Left lung (tissue), 10 donors: ENCODE measurements around the gene IFNAR2. TPM values are rescaled to one million over a fixed set of nuclear protein-coding genes. Genes with fewer than 3 reads are reported as not detected.
A peak's percentile ranks its signal among the peaks of the same experiment; 100 is the strongest.
"Not testable (repeated sequence)": the region's sequence is repeated elsewhere in the genome, so short reads cannot be mapped to it uniquely, and the experiment has no call there.

Experiments
- ATAC-seq: fragments of 200-7000 bp; cut with Tn5 transposase; one replicate; pipeline ENCODE4 v1.9.1; 2020; ENCODE audit warnings: moderate library complexity
- DNase-seq, 4 donors: peaks; one replicate each; pipeline ENCODE4 v3.0.0-alpha.2; 2013 to 2020
- H3K27ac ChIP-seq, 2 donors: fragments of 200-600 bp; sonication (generic) in 1 of 2; one replicate each; pipeline versions ENCODE4 v1.5.0 to v1.8.0; 2020 to 2021
- H3K27me3 ChIP-seq, 2 donors: fragments of 200-600 bp; sonication (generic) in 1 of 2; one replicate each; pipeline versions ENCODE4 v1.5.0 to v1.8.0; 2020 to 2021
- H3K36me3 ChIP-seq, 2 donors: fragments of 200-600 bp; sonication (generic) in 1 of 2; one replicate each; pipeline versions ENCODE4 v1.5.0 to v1.8.0; 2020 to 2021
- H3K4me1 ChIP-seq, 2 donors: fragments of 200-600 bp; one replicate each; pipeline ENCODE4 v1.8.0; 2021
- H3K4me3 ChIP-seq, 2 donors: fragments of 200-600 bp; sonication (generic) in 1 of 2; one replicate each; pipeline versions ENCODE4 v1.5.0 to v1.8.0; 2020 to 2021; ENCODE audit warnings: mild to moderate bottlenecking in 1 of 2
- H3K9me3 ChIP-seq, 2 donors: fragments of 200-600 bp; sonication (generic) in 1 of 2; one replicate each; pipeline versions ENCODE4 v1.5.0 to v1.8.0; 2020 to 2021
- intact Hi-C, 2 donors: fragments of 100-400 bp; cut with DNase I; formaldehyde crosslinking; loops; one replicate each; pipeline versions ENCODE4 v1.11.2 to v1.14.2; 2022
- polyA plus RNA-seq, 6 donors: library from polyadenylated mRNA; unstranded; fragments of 120-200 nt; gene quantifications; one replicate each; pipeline ENCODE4 v1.2.1, GENCODE V29; 2013; ENCODE audit not compliant: insufficient read length in 6 of 6
- total RNA-seq, 2 donors: library from RNA; stranded (reverse); fragmentation: NEBNext Ultra II Directional; extraction: Animal tissue kit (Norgen Biotek cat#: 25700); gene quantifications; one replicate each; pipeline ENCODE4 v1.2.1, GENCODE V29; 2021
- TF ChIP-seq, protein P1 (sequence below), 2 donors: fragments of 200-600 bp; sonication (generic) in 1 of 2; IDR thresholded peaks; one replicate each; pipeline versions ENCODE4 v1.5.0 to v1.8.0; 2021; ENCODE audit warnings: antibody characterized with exemption in 2 of 2
- donor health status: DM: no; HTN: yes; CAD: no.
- donor health status: DM: no; HTN: no; CAD: no.

The IFNAR2 gene
- total and polyA plus RNA-seq, 8 donors, result 16.4 to 50.1 (median 22.6) TPM

DNA sequence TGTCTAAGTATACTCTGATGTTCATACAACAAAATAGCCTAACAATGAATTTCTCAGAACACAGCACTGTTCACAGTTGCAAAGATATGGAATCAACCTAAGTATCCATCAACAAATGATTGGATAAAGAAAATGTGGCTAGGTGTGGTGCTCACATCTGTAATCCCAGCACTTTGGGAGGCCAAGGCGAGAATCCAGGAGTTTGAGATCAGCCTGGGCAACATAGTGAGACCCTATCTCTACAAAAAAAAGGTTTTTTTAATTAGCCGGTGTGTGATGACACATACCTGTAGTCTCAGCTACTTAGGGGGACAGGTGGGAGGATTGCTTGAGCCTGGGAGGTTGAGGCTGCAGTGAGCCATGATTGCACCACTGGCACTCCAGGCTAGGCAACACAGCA, 10.7 kb downstream of the IFNAR2 start:
- intact Hi-C loops, result no loop called here
- ATAC-seq (no peak), DNase-seq (no peak)
- Histone ChIP-seq H3K4me1 (peaks cover 2 to 80% of the 10 kb centered on the region in 2 donors), H3K36me3 (peaks cover 0 to 25% of the 10 kb centered on the region in 2 donors), H3K4me3 (no peak overlapping the region), H3K27me3 (no peaks in the 10 kb centered on the region), H3K9me3 (no peaks in the 10 kb centered on the region), H3K27ac (no peak overlapping the region)
- TF ChIP-seq, protein P1, sequence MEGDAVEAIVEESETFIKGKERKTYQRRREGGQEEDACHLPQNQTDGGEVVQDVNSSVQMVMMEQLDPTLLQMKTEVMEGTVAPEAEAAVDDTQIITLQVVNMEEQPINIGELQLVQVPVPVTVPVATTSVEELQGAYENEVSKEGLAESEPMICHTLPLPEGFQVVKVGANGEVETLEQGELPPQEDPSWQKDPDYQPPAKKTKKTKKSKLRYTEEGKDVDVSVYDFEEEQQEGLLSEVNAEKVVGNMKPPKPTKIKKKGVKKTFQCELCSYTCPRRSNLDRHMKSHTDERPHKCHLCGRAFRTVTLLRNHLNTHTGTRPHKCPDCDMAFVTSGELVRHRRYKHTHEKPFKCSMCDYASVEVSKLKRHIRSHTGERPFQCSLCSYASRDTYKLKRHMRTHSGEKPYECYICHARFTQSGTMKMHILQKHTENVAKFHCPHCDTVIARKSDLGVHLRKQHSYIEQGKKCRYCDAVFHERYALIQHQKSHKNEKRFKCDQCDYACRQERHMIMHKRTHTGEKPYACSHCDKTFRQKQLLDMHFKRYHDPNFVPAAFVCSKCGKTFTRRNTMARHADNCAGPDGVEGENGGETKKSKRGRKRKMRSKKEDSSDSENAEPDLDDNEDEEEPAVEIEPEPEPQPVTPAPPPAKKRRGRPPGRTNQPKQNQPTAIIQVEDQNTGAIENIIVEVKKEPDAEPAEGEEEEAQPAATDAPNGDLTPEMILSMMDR (IDR thresholded peaks at IDR 0.05), result no peak

DNA sequence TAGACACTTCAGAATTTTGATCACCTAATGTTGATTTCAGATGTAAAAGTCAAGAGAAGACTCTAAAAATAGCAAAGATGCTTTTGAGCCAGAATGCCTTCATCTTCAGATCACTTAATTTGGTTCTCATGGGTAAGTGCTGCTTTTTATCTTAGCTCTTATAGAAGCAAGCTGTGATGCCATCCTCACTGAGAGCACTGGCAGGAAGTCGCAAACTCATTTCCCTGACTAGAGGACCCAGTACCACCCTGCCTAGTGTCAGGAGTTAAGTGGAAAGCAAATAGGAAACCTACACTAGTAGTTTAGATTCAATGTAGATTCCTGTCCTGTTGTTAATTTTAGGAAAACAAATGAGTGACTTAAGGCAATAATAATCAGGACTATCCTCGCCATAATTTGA, 12.1 kb downstream of the IFNAR2 start:
- no peak for ATAC-seq
- TF ChIP-seq, protein P1 (IDR thresholded peaks at IDR 0.05), result no peak
- Histone ChIP-seq H3K4me3 (no peak overlapping the region), H3K27ac (no peak overlapping the region), H3K36me3 (peaks cover 0 to 39% of the 10 kb centered on the region in 2 donors), H3K9me3 (no peaks in the 10 kb centered on the region), H3K4me1 (peaks cover 2 to 77% of the 10 kb centered on the region in 2 donors), H3K27me3 (no peaks in the 10 kb centered on the region)
- no peak for DNase-seq
- intact Hi-C loops, result no loop called here

DNA sequence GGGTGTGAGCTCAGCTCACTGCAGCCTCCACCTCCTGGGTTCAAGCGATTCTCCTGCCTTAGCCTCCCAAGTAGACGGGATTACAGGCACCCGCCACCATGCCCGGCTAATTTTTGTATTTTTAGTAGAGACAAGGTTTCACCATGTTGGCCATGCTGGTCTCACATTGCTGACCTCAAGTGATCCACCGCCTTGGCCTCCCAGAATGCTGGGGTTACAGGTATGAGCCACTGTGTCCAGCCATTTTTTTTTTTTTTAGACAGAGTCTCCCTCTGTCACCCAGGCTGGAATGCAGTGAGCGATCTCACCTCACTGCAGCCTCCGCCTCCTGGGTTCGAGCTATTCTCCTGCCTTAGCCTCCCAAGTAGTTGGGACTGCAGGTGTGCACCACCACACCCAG, 13.1 kb downstream of the IFNAR2 start:
- intact Hi-C loops, H3K9me3 ChIP-seq, H3K27me3 ChIP-seq, ATAC-seq, DNase-seq, H3K27ac ChIP-seq, H3K4me3 ChIP-seq: not testable (repeated sequence)
- Histone ChIP-seq H3K36me3 (peaks cover 0 to 49% of the 10 kb centered on the region in 2 donors), H3K4me1 (peaks cover 2 to 75% of the 10 kb centered on the region in 2 donors)

DNA sequence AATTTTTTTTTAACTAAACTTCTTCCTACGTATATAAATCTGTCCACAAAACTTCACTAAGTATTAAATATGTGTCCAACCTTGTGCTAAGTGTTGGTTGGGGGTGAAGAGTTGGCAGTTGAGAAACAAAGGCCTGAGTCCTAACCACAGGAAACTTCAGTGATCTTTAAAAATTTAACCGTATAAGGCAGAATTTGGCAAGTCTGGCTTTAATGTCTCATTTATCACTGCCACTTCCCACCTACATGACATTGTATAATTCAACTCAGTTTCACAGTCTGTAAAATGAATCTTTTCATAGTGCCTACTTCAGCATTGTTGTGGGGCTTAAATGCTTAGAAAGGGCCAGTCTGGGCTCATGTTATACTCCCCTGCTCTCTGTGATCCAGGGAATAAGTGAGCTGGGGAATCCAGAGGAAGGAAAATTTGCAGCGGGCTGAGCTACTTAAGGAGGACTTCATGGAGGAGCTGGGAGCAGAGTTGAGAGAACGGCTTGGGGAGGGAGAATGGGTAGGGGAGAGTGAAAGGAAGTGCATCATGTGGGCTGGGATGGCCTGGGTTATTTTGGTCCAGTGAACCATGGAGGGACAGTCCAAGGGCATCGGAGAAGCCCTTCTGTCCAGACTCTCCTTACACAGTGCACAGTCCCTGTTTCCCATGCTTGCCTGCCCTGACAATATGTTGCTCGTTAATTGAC, 14.5 kb downstream of the IFNAR2 start:
- intact Hi-C loops, result no loop called here
- no peak for DNase-seq
- Histone ChIP-seq H3K4me1 (peaks cover under 1 to 61% of the 10 kb centered on the region in 2 donors), H3K27me3 (no peaks in the 10 kb centered on the region), H3K27ac (peak overlapping the region in 1 of 2 donors; percentile 39), H3K36me3 (peaks cover 0 to 63% of the 10 kb centered on the region in 2 donors), H3K4me3 (no peak overlapping the region), H3K9me3 (no peaks in the 10 kb centered on the region)
- no peak for ATAC-seq
- TF ChIP-seq, protein P1 (IDR thresholded peaks at IDR 0.05), result no peak

DNA sequence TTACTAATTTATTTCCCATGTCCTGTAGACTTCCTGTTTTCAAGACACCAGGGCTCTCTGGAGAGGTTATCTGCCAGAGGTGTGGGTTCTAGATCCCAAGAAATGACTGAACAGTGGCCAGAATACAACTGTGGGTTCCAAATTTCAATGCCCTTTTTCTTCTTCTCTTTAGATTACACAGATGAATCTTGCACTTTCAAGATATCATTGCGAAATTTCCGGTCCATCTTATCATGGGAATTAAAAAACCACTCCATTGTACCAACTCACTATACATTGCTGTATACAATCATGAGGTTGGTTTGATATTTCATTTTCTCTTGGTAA, 15.0 kb downstream of the IFNAR2 start:
- H3K9me3 ChIP-seq, result no peaks in the 10 kb centered on the region
- peaks cover 0 to 60% of the 10 kb centered on the region in 2 donors for H3K4me1 ChIP-seq
- ATAC-seq (no peak), DNase-seq (no peak)
- H3K4me3 ChIP-seq, result no peak overlapping the region
- H3K27ac ChIP-seq, result peak overlapping the region in 1 of 2 donors; percentile 39
- intact Hi-C loops, result no loop called here
- no peaks in the 10 kb centered on the region for H3K27me3 ChIP-seq
- TF ChIP-seq, protein P1 (IDR thresholded peaks at IDR 0.05), result no peak
- H3K36me3 ChIP-seq, result peaks cover 0 to 68% of the 10 kb centered on the region in 2 donors
